Measurements from ENCODE around the gene SETD2.

DNA sequence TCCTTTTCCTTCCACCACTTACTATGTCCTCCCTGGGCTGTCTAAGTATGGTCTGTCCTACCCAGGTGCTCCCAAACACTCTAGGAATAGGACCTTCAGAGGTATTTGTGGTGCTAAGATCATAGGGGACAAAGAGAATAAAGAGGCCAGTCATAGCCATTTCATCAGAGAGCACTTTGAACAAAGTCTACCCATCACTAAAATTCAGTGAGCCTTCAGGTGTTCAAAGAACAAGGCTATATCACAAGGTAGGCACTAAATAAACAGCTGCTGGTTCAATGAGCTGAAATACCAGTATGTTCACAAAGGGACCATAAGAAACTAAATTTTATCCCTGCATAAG, 145.7 kb downstream of the SETD2 start:
- no peak for TF ChIP-seq EZH2 (IDR thresholded peaks at IDR 0.05; ENCODE audit: low read length, unreplicated experiment)
- TF ChIP-seq, protein P1, sequence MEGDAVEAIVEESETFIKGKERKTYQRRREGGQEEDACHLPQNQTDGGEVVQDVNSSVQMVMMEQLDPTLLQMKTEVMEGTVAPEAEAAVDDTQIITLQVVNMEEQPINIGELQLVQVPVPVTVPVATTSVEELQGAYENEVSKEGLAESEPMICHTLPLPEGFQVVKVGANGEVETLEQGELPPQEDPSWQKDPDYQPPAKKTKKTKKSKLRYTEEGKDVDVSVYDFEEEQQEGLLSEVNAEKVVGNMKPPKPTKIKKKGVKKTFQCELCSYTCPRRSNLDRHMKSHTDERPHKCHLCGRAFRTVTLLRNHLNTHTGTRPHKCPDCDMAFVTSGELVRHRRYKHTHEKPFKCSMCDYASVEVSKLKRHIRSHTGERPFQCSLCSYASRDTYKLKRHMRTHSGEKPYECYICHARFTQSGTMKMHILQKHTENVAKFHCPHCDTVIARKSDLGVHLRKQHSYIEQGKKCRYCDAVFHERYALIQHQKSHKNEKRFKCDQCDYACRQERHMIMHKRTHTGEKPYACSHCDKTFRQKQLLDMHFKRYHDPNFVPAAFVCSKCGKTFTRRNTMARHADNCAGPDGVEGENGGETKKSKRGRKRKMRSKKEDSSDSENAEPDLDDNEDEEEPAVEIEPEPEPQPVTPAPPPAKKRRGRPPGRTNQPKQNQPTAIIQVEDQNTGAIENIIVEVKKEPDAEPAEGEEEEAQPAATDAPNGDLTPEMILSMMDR (conservative IDR thresholded peaks at IDR 0.05; ENCODE audit: low read depth, low read length), result no peak
